HL-60/S4 (cell line): ENCODE data around the gene C9orf43.
"Not testable (repeated sequence)": the region's sequence is repeated elsewhere in the genome, so short reads cannot be mapped to it uniquely, and the experiment has no call there.

Experiments
- in situ Hi-C: fragments of 300-500 bp; cut with MboI; formaldehyde crosslinking; loops from 2 replicates; pipeline ENCODE4 v1.14.3; 2022; ENCODE audit warnings: low sequenced_read_pairs

The C9orf43 gene

GRCh38 chr9:113380869-113381378 lies 29.6 kb upstream of the C9orf43 start:
- in situ Hi-C loops = no loop called here

- in situ Hi-C loops = not testable (repeated sequence)
These were observed 29.1 kb upstream of the C9orf43 start for GRCh38 chr9:113381441-113381840.

GRCh38 chr9:113381909-113382411 lies 28.6 kb upstream of the C9orf43 start:
- in situ Hi-C loops = no loop called here

GRCh38 chr9:113386571-113387393 lies 23.8 kb upstream of the C9orf43 start:
- in situ Hi-C loops = no loop called here

DNA sequence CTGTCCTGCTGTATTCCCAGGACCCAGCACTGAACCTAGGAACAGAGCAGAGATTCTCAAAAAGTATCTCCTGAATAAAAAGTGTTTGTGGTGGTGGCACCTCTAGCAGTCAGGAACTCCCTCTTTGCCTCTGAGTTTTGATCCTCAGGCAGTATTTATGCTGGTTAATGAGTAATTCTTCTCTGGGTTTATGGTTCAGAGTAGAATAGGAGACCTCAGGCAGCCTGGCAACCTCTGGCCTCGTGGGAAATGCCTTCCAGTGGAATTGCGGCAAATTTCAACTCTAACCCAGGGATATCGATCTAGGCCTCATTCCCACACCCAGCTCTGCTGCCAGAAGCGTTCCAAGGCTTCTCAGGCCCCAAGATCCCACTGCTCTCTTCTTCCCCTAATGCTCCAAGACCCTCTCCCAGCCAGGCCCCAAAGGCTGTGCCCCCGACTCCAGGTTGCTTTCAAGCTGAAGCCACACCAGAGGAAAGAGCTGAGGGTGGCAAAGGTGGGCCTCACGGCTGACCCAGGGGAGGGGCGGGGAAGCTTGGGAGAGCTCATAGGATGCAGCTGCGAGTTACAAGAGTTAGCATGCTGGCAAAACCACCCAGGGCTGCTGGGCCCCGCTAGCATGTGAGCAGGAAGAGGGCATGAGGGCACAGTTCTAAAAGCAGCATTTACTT lies 22.9 kb upstream of the C9orf43 start:
- in situ Hi-C loops = no loop called here

- in situ Hi-C loops = no loop called here
These were observed 21.7 kb upstream of the C9orf43 start for GRCh38 chr9:113388833-113389232.

GRCh38 chr9:113389451-113389850 lies 21.1 kb upstream of the C9orf43 start:
- in situ Hi-C loops = no loop called here

GRCh38 chr9:113390192-113390960 lies 20.2 kb upstream of the C9orf43 start:
- in situ Hi-C loops = no loop called here

- in situ Hi-C loops = no loop called here
These were observed 18.6 kb upstream of the C9orf43 start for GRCh38 chr9:113391917-113392316.

GRCh38 chr9:113393281-113393680 lies 17.3 kb upstream of the C9orf43 start:
- in situ Hi-C loops = no loop called here

DNA sequence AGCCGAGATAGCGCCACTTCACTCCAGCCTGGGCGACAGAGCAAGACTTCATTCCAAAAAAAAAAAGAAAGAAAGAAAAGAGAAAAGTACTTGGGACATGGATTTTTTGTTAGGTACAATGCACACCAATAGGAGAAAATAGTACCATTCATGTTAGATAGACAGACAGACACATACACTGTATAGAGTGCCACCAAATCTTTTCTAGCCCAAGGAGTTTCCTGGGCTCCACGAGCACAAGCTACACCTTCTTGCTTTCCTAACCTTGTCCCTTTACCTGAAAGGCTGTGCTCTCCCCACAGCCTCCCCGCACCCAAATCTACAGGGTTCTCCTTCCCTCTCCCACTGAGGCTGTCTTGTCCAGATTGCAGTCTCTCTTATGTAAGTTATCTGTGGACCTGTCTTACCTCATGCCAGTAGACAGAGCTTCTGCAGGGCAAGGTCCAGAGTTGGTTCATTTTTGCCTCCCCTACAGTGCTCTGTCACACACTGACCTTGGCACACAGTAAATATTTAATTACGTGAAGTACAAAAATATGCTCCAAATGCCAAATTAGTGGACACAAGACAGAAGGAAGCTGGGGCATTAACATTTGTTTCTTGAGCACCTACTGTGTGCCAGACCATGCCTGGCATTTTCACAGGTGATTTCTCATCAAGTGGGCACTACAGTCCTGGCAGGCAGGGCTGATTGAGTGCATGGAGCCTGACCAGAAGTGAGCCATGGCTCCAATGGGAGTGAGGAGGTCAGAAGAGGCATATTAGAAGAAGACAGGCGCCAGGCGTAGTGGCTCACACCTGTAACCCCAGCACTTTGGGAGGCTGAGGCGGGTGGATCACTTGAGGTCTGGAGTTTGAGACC lies 15.3 kb upstream of the C9orf43 start:
- in situ Hi-C loops = no loop called here

DNA sequence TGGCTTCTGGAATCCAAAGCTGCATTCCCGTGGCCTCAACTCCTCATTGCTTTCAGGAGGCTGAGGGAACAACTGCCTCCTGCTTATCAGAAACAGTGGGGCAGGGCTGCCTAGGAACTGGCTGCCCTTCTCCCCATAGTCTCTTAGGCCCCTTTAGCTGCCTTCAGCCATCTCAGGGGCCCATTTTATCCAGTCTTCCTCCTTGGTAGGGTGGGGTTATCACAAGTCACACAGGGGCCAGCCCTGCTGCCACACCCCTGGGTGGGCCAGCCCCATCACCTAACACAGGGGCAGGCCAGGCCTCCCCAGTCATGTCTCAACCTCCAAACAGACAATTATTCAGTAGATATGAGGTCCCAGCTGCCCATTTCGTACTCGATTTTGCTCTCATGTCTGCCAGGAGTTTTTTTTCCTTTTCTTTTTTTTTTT lies 13.3 kb upstream of the C9orf43 start:
- in situ Hi-C loops = no loop called here

GRCh38 chr9:113398796-113399195 lies 11.8 kb upstream of the C9orf43 start:
- in situ Hi-C loops = no loop called here

DNA sequence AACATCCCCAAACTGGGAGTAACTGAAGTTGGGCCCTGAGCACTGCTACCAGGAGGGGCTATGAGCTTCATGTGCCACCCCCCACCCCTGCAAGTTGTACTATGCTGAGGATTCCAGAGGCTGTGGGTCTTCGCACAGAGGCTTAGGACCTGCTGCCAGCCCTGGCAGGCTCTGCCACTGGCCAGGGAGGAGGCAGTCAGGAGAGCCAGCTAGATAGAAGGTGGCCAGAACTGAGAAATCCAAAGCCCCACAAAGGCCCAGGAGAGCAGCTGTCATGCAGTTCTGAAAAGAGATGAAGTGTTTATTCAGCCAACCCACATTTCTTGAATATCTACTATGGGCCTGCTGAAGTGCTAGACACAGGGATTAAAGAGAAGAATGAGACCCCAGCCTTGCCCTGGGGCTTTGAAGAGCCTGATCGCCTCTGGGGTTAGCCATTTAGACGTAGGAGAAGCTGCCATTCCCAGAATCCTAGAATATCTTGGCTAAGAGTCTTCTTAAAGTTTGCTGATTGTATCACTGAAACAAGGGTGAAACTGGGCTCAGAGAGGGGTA lies 10.8 kb upstream of the C9orf43 start:
- in situ Hi-C loops = no loop called here

DNA sequence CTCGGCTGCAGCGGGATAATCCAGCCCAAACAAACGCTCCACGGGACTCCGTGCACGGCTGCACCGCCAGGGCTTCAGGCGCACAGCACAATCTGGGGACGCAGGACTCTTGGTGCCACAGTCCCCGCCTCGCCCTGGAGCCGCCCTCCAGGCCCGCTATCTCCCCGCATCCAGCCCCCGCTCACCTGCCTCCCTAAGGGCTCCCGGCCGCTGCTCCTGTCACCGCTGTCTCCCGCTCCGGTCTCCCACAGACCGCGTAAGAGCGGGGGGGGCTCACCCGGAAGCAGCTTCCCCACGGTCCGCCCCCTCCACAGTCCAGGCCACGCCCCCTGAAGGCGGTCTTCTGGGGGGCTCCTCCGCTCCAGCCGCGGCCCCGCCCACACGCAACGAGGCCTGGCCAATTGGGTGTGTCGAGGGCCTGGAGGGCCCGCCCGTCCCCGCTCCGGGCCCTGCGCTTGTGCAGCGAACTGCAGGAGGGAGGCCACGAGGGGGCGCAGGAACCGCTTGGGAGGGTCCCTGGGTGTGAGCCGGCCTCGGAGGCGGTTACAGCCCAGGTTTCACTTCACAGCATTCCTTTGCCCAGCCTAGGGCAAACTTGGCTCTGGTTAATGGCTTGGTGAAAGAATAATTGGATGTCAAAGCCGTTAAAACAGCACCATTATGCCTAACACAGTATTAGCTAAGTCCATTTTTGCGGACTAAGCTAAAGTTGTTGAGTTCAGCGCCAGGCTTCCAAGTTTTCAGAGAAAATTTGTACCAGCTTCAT lies 9.3 kb upstream of the C9orf43 start, which contains the start of gene ALAD:
TSS of gene ALAD (minus strand) at position 258 of the 766 bp plus-strand sequence. CDS start 7,725 bp downstream, outside the sequence.
- in situ Hi-C loops = no loop called here

GRCh38 chr9:113403646-113404045 lies 6.9 kb upstream of the C9orf43 start:
- in situ Hi-C loops = no loop called here

- in situ Hi-C loops = not testable (repeated sequence)
These were observed 4.2 kb upstream of the C9orf43 start for GRCh38 chr9:113406353-113406752.

GRCh38 chr9:113406873-113407511 lies 3.6 kb upstream of the C9orf43 start:
- in situ Hi-C loops = not testable (repeated sequence)
